ENCODE results near the gene PRKAR2A.

DNA sequence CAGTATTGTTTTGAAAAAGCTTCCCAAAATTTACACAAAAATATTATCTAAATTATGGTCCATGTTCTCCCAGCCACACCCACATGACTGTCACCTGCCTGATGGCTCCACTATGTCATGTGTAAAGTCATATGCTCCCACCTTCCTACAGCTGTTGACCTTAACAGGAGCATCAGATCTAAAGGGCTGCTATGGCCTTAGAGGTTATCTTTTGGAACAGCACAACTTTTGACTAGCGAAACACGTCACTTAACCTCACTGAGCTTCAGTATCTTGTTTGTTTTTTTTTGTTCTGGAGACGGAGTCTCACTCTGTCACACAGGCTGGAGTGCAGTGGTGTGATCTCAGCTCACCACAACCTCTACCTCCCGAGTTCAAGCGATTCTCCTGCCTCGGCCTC is 64.4 kb downstream of the PRKAR2A start:
- TF ChIP-seq, protein P1, sequence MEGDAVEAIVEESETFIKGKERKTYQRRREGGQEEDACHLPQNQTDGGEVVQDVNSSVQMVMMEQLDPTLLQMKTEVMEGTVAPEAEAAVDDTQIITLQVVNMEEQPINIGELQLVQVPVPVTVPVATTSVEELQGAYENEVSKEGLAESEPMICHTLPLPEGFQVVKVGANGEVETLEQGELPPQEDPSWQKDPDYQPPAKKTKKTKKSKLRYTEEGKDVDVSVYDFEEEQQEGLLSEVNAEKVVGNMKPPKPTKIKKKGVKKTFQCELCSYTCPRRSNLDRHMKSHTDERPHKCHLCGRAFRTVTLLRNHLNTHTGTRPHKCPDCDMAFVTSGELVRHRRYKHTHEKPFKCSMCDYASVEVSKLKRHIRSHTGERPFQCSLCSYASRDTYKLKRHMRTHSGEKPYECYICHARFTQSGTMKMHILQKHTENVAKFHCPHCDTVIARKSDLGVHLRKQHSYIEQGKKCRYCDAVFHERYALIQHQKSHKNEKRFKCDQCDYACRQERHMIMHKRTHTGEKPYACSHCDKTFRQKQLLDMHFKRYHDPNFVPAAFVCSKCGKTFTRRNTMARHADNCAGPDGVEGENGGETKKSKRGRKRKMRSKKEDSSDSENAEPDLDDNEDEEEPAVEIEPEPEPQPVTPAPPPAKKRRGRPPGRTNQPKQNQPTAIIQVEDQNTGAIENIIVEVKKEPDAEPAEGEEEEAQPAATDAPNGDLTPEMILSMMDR (IDR thresholded peaks at IDR 0.05; ENCODE audit: extremely low read depth in 1 of 2, insufficient read depth in 1 of 2, low read depth in 1 of 2, low read length in 2 of 2): no peak
- no peak for TF ChIP-seq POLR2A (IDR thresholded peaks at IDR 0.05; ENCODE audit: low read depth, low read length)
- no peak for TF ChIP-seq POLR2AphosphoS5 (IDR thresholded peaks at IDR 0.05; ENCODE audit: insufficient read depth, low read depth, low read length)
- TF ChIP-seq EZH2 (IDR thresholded peaks at IDR 0.05; ENCODE audit: borderline replicate concordance, low read depth, low read length, severe bottlenecking): no peak
- no peak for TF ChIP-seq MYC (IDR thresholded peaks at IDR 0.05; ENCODE audit: low read depth, low read length)
- TF ChIP-seq, protein P2, sequence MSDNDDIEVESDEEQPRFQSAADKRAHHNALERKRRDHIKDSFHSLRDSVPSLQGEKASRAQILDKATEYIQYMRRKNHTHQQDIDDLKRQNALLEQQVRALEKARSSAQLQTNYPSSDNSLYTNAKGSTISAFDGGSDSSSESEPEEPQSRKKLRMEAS (IDR thresholded peaks at IDR 0.05; ENCODE audit: insufficient read depth, insufficient read length): no peak
- no peak for TF ChIP-seq FOS (IDR thresholded peaks at IDR 0.05; ENCODE audit: borderline replicate concordance, insufficient read depth, low read length)

All from endothelial cell of umbilical vein (primary cell).